Transverse colon (tissue), 3 donors: ENCODE measurements around the gene TIMM17A.

ENCODE experiments used
- EP300 ChIP-seq: sonication (generic); formaldehyde crosslinking; IDR thresholded peaks from one replicate; pipeline ENCODE4 v1.6.1; 2017; ENCODE audit warnings: antibody characterized with exemption, low read depth
- TF ChIP-seq, protein P1 (sequence below), 5 experiments: fragments of 200-600 bp in 3 of 5; fragments of 450-650 bp in 2 of 5; sonication (generic) in 3 of 5; IDR thresholded peaks; 1 replicate in 2 of 5; 2 replicates in 3 of 5; pipeline ENCODE4 v1.5.1; 2016 to 2017; ENCODE audit warnings: antibody characterized with exemption in 5 of 5, inconsistent platforms in 3 of 5, mild to moderate bottlenecking in 2 of 5, moderate library complexity in 1 of 5

DNA sequence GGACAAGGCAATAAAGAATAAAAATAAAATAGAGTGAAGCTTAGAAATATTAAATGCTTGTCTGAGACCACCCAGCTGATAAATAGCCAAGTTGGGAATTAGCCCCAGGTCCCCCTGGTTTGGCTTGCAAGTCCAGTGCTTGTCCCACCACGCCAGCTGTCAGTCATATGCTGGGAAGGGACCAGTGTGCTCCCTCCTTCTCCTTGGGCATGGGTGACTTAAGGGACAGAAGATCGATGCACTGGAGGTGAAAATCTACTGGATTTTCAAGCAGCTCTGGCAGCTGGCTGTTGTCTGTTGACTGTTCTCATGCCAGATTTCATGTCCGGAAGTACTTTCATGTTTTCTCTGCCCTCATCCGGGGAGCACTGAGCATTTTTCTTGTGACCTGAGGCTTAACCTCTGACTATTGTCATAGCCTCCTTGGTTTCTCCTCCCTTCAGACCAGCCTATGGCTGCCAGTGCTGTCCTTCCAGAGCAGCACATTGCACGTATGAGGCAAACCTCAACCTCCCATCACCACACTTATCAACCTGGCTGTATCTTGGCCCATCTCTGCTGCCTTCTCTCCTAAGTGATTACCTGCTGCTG is 21.4 kb upstream of the TIMM17A start:
- TF ChIP-seq EP300 = no peak
- TF ChIP-seq, protein P1, sequence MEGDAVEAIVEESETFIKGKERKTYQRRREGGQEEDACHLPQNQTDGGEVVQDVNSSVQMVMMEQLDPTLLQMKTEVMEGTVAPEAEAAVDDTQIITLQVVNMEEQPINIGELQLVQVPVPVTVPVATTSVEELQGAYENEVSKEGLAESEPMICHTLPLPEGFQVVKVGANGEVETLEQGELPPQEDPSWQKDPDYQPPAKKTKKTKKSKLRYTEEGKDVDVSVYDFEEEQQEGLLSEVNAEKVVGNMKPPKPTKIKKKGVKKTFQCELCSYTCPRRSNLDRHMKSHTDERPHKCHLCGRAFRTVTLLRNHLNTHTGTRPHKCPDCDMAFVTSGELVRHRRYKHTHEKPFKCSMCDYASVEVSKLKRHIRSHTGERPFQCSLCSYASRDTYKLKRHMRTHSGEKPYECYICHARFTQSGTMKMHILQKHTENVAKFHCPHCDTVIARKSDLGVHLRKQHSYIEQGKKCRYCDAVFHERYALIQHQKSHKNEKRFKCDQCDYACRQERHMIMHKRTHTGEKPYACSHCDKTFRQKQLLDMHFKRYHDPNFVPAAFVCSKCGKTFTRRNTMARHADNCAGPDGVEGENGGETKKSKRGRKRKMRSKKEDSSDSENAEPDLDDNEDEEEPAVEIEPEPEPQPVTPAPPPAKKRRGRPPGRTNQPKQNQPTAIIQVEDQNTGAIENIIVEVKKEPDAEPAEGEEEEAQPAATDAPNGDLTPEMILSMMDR (IDR thresholded peaks at IDR 0.05) = no peak
